ENCODE results near the gene NEGR1. TPM values are rescaled to one million over a fixed set of nuclear protein-coding genes. Genes with fewer than 3 reads are reported as not detected.

Gene NEGR1
- total and polyA plus RNA-seq, 2 experiments from 2014 or later, result 0.57 to 0.94 TPM

GRCh38 chr1:71424536-71424935 is 857.8 kb downstream of the NEGR1 start:
- ATAC-seq, result no peak
- Histone ChIP-seq H3K4me2 (no peak overlapping the region), H2AFZ (no peak overlapping the region), H4K20me1 (replicated peaks; ENCODE audit: insufficient read depth) (no peaks in the 10 kb centered on the region), H3K4me3 (no peak overlapping the region), H3K4me1 (ENCODE audit: insufficient read depth) (peaks cover 16% of the 10 kb centered on the region), H3F3A (replicated peaks; ENCODE audit: low read depth) (no peaks in the 10 kb centered on the region), H3K36me3 (ENCODE audit: insufficient read depth) (no peaks in the 10 kb centered on the region), H3K27me3 (ENCODE audit: insufficient read depth) (no peaks in the 10 kb centered on the region), H3K79me2 (replicated peaks; ENCODE audit: insufficient read depth) (no peaks in the 10 kb centered on the region), H3K9me2 (ENCODE audit: insufficient read depth) (no peaks in the 10 kb centered on the region), H3K27ac (ENCODE audit: low read depth) (no peak overlapping the region)
- TF ChIP-seq ZNF462 (CRISPR knock-in tag; IDR thresholded peaks at IDR 0.05), result no peak
- TF ChIP-seq ZNF331 (CRISPR knock-in tag; IDR thresholded peaks at IDR 0.05; ENCODE audit: low read depth), result no peak
- TF ChIP-seq CTCF (conservative IDR thresholded peaks at IDR 0.05; ENCODE audit: low read depth in 2 of 2), result no peak
- TF ChIP-seq NANOG (IDR thresholded peaks at IDR 0.05; ENCODE audit: borderline replicate concordance), result no peak
- TF ChIP-seq STAT1 (IDR thresholded peaks at IDR 0.05; ENCODE audit: unreplicated experiment), result no peak
- no peak for TF ChIP-seq REST (IDR thresholded peaks at IDR 0.05; ENCODE audit: unreplicated experiment)
- no peak for TF ChIP-seq CREB1 (CRISPR knock-in tag; IDR thresholded peaks at IDR 0.05; ENCODE audit: low read depth)
- no peak for TF ChIP-seq ZNF114 (CRISPR knock-in tag; IDR thresholded peaks at IDR 0.05)
- TF ChIP-seq EZH2phosphoT487 (IDR thresholded peaks at IDR 0.05; ENCODE audit: unreplicated experiment), result no peak
- TF ChIP-seq ETS1 (IDR thresholded peaks at IDR 0.05), result no peak
- TF ChIP-seq EZH2 (IDR thresholded peaks at IDR 0.05; ENCODE audit: low read depth, unreplicated experiment), result no peak
- TF ChIP-seq JUNB (IDR thresholded peaks at IDR 0.05; ENCODE audit: unreplicated experiment), result no peak
- no peak for TF ChIP-seq POLR2AphosphoS5 (IDR thresholded peaks at IDR 0.05; ENCODE audit: low read depth)
- Mint-ChIP-seq H3K4me1 (peaks cover 15% of the 10 kb centered on the region; the same call in 2 of the 3 replicates), H3K27me3 (ENCODE audit: insufficient read depth, low read depth, poor library complexity) (no peaks in the 10 kb centered on the region), H3K36me3 (ENCODE audit: low read depth) (no peaks in the 10 kb centered on the region), H3K9me3 (no peaks in the 10 kb centered on the region), H3K27ac (no peak overlapping the region; the same call in 1 of the 2 replicates), H3K4me3 (no peak overlapping the region)
- DNase-seq (ENCODE audit: low spot score), result no peak

All from GM23338 (cell line).